Measurements from ENCODE around the gene WNT8B.
A peak's percentile ranks its signal among the peaks of the same experiment; 100 is the strongest.

Gene WNT8B

GRCh38 chr10:100462709-100463108, at the start of gene WNT8B:
TSS of gene WNT8B (plus strand) at chr10:100463009. CDS start at chr10:100463169, 160 bp downstream.
- no peak for TF ChIP-seq CTCF (IDR thresholded peaks at IDR 0.05; ENCODE audit: extremely low read depth, missing control alignments)
- DNase-seq (ENCODE audit: low spot score): no peak

DNA sequence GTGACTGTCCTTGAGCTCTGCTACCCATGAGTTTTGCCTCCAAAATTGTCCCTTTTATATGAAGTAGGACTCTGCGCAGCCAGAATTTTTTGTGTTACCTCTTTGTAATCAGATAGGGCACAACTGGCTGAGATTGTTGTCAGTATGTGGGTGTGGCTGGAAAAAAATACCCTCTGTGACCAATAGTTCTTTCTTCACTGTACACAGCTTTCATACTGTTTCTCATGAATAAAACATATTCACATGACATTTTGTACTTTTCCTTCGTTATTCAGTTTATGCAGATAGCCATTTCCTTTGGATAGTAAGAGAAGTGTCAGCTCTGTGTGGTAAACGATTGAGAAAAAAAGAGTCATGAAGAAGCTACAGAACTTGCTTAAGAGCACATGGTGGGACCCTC, 49.6 kb upstream of the WNT8B start:
- DNase-seq (ENCODE audit: low spot score): no peak
- TF ChIP-seq CTCF (IDR thresholded peaks at IDR 0.05; ENCODE audit: extremely low read depth, missing control alignments): no peak

DNA sequence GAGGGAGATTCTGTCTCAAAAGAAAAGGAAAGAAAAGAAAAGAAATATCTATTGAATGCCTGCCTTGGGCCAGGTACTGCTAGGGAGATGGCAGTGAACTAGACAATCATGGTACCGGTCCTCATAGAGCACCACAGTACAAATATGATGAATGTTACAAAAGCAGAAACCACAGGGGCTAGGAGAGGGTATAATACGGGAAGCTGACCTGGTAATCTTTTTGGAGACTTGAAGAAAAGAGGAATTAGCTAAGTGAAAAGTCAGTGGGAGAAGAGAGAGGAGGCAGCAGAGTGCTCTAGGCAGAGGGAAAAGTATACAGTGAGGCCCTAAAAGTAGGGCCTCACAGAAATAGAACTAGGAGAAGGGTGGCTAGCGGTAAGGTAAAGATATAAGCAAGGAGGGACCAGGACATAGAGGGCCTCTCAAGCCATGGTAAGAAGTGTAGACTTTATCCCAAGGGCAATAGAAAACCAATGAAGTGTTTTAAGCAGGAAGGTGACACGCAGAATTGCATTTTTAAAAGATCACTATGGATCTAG, 42.8 kb upstream of the WNT8B start:
- no peak for DNase-seq (ENCODE audit: low spot score)
- no peak for TF ChIP-seq CTCF (IDR thresholded peaks at IDR 0.05; ENCODE audit: extremely low read depth, missing control alignments)

- DNase-seq (ENCODE audit: low spot score): no peak
- no peak for TF ChIP-seq CTCF (IDR thresholded peaks at IDR 0.05; ENCODE audit: extremely low read depth, missing control alignments)
Measured at GRCh38 chr10:100427374-100427773, 35.4 kb upstream of the WNT8B start.

DNA sequence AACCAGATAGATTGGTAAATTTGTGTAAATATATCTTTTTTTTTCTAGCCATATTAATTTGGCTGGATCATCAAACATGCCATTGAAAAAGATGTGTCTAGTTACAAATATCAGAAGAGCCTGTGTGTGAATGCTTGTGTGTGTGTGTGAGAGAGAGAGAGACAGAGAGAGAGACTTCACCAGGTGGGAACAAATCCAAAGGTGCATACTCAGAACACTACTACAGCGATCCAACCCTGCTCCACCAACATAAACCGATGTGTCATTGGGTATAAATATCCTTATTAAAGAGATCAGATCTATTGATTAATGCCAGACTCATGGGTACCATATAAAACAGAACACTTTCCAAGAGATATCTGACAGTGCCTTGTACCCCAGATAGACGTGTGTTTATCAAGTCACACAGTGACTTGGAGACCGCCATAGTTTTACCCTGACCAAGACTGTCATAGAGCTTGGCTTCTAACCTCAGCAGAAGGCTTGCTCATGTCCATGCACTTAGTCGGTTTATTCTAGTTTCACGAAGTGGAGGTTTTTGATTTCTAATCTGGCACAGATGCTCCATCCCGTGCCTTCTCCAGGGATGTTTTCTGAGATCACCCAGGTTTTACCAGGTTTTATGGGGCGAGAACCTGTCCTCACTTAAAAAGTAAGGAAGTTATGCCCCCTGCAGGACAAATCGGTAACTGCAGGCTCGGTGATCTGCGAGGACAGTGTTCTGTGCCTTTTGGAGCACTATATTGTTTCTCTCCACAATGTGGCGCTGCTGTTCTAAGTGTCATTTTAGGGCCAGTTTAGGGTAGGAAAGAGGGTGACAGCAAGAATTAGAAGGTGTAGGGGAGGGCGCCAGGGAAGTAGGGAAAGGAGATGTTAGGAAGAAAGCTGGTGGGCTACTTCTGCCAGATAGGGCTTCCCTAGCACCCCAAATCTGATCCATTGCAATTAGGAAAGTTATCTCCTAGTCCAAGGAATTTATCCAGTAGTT, 29.3 kb upstream of the WNT8B start:
- TF ChIP-seq CTCF (IDR thresholded peaks at IDR 0.05; ENCODE audit: extremely low read depth, missing control alignments): peak; percentile 97
- DNase-seq (ENCODE audit: low spot score): peak; percentile 81

DNA sequence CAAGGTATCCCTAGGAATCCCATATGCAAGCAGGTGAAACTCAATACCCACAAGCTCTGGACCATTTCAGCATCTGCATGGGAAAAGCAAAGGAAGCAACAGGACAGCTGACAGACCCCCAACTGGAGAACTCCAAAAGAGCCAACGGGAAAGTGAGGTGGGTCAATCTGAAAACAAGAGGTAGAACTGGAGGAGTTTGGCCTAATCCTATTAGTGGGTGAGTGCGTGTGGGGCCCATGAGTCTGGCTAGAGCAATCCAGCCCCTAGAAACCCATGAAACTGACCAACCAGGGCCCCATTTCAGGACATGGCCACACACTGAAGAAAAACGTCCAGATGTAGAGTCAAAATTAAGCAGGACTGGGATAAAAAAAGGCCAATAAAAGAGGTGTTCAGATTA, 26.6 kb upstream of the WNT8B start:
- no peak for DNase-seq (ENCODE audit: low spot score)

More for the DNA sequence above, 26.6 kb upstream of the WNT8B start:
- no peak for TF ChIP-seq CTCF (IDR thresholded peaks at IDR 0.05; ENCODE audit: extremely low read depth, missing control alignments)

All from GM20000 (cell line).